ENCODE results near the gene HIF1A. TPM values are rescaled to one million over a fixed set of nuclear protein-coding genes. Genes with fewer than 3 reads are reported as not detected.

HIF1A gene
- total and polyA plus RNA-seq, 11 donors: 12.8 to 157 (median 72.8) TPM

DNA sequence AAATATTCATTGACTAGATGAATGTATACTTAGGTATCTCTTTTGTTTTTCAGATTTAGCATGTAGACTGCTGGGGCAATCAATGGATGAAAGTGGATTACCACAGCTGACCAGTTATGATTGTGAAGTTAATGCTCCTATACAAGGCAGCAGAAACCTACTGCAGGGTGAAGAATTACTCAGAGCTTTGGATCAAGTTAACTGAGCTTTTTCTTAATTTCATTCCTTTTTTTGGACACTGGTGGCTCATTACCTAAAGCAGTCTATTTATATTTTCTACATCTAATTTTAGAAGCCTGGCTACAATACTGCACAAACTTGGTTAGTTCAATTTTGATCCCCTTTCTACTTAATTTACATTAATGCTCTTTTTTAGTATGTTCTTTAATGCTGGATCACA, 51.6 kb downstream of the HIF1A start:
- Histone ChIP-seq H3K27ac (peak overlapping the region in 5 of 12 donors; percentile 6 to 32 (median 17)), H3K9me3 (no peaks in the 10 kb centered on the region), H3K36me3 (peaks cover 0 to 69% (median 57%) of the 10 kb centered on the region in 9 donors), H3K4me3 (no peak overlapping the region), H3K27me3 (no peaks in the 10 kb centered on the region), H3K4me1 (peaks cover 0 to 42% (median 22%) of the 10 kb centered on the region in 12 donors)
- ATAC-seq: no peak
- DNase-seq: no peak
- intact Hi-C loops (cut with DNase I): loop anchor here in 1 of 10 donors (10.0 kb wide), 1 partner anchor 88 kb away; no protein-coding TSS in a partner anchor
- no peak for TF ChIP-seq POLR2A (IDR thresholded peaks at IDR 0.05)
- TF ChIP-seq, protein P1, sequence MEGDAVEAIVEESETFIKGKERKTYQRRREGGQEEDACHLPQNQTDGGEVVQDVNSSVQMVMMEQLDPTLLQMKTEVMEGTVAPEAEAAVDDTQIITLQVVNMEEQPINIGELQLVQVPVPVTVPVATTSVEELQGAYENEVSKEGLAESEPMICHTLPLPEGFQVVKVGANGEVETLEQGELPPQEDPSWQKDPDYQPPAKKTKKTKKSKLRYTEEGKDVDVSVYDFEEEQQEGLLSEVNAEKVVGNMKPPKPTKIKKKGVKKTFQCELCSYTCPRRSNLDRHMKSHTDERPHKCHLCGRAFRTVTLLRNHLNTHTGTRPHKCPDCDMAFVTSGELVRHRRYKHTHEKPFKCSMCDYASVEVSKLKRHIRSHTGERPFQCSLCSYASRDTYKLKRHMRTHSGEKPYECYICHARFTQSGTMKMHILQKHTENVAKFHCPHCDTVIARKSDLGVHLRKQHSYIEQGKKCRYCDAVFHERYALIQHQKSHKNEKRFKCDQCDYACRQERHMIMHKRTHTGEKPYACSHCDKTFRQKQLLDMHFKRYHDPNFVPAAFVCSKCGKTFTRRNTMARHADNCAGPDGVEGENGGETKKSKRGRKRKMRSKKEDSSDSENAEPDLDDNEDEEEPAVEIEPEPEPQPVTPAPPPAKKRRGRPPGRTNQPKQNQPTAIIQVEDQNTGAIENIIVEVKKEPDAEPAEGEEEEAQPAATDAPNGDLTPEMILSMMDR (IDR thresholded peaks at IDR 0.05): no peak

DNA sequence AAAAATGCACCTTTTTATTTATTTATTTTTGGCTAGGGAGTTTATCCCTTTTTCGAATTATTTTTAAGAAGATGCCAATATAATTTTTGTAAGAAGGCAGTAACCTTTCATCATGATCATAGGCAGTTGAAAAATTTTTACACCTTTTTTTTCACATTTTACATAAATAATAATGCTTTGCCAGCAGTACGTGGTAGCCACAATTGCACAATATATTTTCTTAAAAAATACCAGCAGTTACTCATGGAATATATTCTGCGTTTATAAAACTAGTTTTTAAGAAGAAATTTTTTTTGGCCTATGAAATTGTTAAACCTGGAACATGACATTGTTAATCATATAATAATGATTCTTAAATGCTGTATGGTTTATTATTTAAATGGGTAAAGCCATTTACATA, 52.0 kb downstream of the HIF1A start:
- H3K9me3 ChIP-seq: no peaks in the 10 kb centered on the region
- intact Hi-C loops (cut with DNase I): loop anchor here in 1 of 10 donors (10.0 kb wide), 1 partner anchor 87 kb away; no protein-coding TSS in a partner anchor
- no peak for TF ChIP-seq POLR2A (IDR thresholded peaks at IDR 0.05)
- TF ChIP-seq, protein P1 (IDR thresholded peaks at IDR 0.05): no peak
- peaks cover 0 to 65% (median 52%) of the 10 kb centered on the region in 9 donors for H3K36me3 ChIP-seq
- H3K4me1 ChIP-seq: peaks cover 0 to 46% (median 22%) of the 10 kb centered on the region in 12 donors
- DNase-seq (no peak), ATAC-seq (no peak)
- no peak overlapping the region for H3K4me3 ChIP-seq
- no peaks in the 10 kb centered on the region for H3K27me3 ChIP-seq
- peak overlapping the region in 5 of 12 donors; percentile 7 to 94 (median 32) for H3K27ac ChIP-seq
- WGBS, 4 donors: 69 to 87% (median 86%) methylated on average over 3 of the region's 3 CpGs

DNA sequence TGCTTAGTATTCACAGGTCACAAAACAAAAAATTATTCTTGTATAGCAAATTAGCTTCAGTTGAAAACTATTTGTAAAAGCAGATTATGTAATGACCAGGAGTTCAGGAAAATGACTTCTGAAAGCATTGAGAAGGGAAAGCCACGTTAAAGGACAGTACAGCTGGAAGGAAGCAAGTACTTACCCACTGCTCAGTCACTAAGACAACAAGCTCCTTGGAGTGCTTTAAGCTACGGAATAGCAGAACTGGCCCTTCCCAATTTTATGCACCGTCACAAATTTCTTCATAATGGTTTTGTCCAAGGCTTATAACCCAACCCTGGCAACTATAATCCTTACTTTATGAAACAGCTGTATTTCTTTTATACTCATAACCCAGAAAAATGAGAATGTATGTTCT, 54.0 kb downstream of the HIF1A start:
- ATAC-seq (peak in 2 of 4 donors; percentile 17 to 24), DNase-seq (no peak)
- TF ChIP-seq POLR2A (IDR thresholded peaks at IDR 0.05): no peak
- TF ChIP-seq, protein P1 (IDR thresholded peaks at IDR 0.05): no peak
- peaks cover 0 to 53% (median 22%) of the 10 kb centered on the region in 12 donors for H3K4me1 ChIP-seq
- H3K36me3 ChIP-seq: peaks cover 0 to 45% (median 33%) of the 10 kb centered on the region in 9 donors
- WGBS, 4 donors: 13 to 27% (median 20%) methylated on average over 3 of the region's 3 CpGs
- no peaks in the 10 kb centered on the region for H3K27me3 ChIP-seq
- peak overlapping the region; percentile 5 to 73 (median 65) for H3K4me3 ChIP-seq
- H3K9me3 ChIP-seq: no peaks in the 10 kb centered on the region
- intact Hi-C loops (cut with DNase I): loop anchor here in 1 of 10 donors (10.0 kb wide), 1 partner anchor 86 kb away; no protein-coding TSS in a partner anchor
- H3K27ac ChIP-seq: peak overlapping the region in 11 of 12 donors; percentile 2 to 94 (median 91)

DNA sequence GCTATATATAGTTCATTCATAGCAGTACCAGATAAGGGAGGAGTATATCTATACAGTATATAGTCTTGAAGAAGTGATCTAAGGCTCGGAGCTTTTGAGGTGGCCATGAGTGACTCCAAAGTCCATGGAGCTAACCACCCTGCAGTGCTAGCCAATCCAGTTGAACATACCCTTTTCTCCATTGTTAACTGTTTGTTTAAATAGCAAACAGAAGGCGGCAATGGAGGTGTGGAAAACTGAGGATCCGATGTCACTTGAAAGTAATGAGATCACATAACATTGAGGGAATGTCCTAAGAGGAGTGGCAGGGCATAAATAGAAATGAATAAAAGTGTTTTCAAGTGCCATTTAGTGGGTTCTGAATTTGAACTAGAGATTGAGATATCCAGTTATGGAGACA, 54.6 kb downstream of the HIF1A start:
- intact Hi-C loops (cut with DNase I): loop anchor here in 2 of 10 donors (5.0 to 10.0 kb wide), 2 partner anchors 53 to 85 kb away; partner anchors contain the start of gene HIF1A (in 1 of the 2)
- no peak for TF ChIP-seq POLR2A (IDR thresholded peaks at IDR 0.05)
- TF ChIP-seq, protein P1 (IDR thresholded peaks at IDR 0.05): no peak
- Histone ChIP-seq H3K4me3 (peak overlapping the region; percentile 37 to 73 (median 65)), H3K4me1 (peaks cover 0 to 53% (median 22%) of the 10 kb centered on the region in 12 donors), H3K9me3 (no peaks in the 10 kb centered on the region), H3K27me3 (no peaks in the 10 kb centered on the region), H3K36me3 (peaks cover 0 to 39% (median 30%) of the 10 kb centered on the region in 9 donors), H3K27ac (peak overlapping the region in 11 of 12 donors; percentile 27 to 94 (median 91))
- ATAC-seq (peak; percentile 33 to 67 (median 56)), DNase-seq (no peak)
- WGBS, 4 donors: 35 to 54% (median 51%) methylated on average over 3 of the region's 3 CpGs

Data from heart left ventricle (tissue), 16 donors.